Muscle layer of colon (tissue), 2 donors: ENCODE data around the gene MFSD8.
"Not testable (repeated sequence)": the region's sequence is repeated elsewhere in the genome, so short reads cannot be mapped to it uniquely, and the experiment has no call there.

Source experiments
- H3K27ac ChIP-seq: one replicate; pipeline ENCODE4 v1.7.0; 2013; ENCODE audit warnings: low read depth, mild to moderate bottlenecking, low read length, moderate library complexity
- H3K27me3 ChIP-seq, 2 donors: one replicate each; pipeline ENCODE4 v1.7.0; 2013; ENCODE audit warnings: low read length in 2 of 2, mild to moderate bottlenecking in 2 of 2; ENCODE audit not compliant: insufficient read depth in 2 of 2, control insufficient read depth in 1 of 2
- H3K36me3 ChIP-seq: one replicate; pipeline ENCODE4 v1.7.0; 2013; ENCODE audit warnings: mild to moderate bottlenecking, low read length; ENCODE audit not compliant: insufficient read depth
- H3K4me1 ChIP-seq: one replicate; pipeline ENCODE4 v1.7.0; 2013; ENCODE audit warnings: mild to moderate bottlenecking, low read length; ENCODE audit not compliant: insufficient read depth
- H3K4me3 ChIP-seq, 2 donors: one replicate each; pipeline ENCODE4 v1.7.0; 2013; ENCODE audit warnings: low read length in 2 of 2, low read depth in 1 of 2, mild to moderate bottlenecking in 1 of 2, moderate library complexity in 1 of 2
- H3K9ac ChIP-seq: one replicate; pipeline ENCODE4 v1.7.0; 2013; ENCODE audit warnings: low read length
- H3K9me3 ChIP-seq: one replicate; pipeline ENCODE4 v1.7.0; 2013; ENCODE audit warnings: mild to moderate bottlenecking, low read length
- donor health status: abdominal sarcoma.
- donor health status: Adenocarcinoma of cecum.

The MFSD8 gene

DNA sequence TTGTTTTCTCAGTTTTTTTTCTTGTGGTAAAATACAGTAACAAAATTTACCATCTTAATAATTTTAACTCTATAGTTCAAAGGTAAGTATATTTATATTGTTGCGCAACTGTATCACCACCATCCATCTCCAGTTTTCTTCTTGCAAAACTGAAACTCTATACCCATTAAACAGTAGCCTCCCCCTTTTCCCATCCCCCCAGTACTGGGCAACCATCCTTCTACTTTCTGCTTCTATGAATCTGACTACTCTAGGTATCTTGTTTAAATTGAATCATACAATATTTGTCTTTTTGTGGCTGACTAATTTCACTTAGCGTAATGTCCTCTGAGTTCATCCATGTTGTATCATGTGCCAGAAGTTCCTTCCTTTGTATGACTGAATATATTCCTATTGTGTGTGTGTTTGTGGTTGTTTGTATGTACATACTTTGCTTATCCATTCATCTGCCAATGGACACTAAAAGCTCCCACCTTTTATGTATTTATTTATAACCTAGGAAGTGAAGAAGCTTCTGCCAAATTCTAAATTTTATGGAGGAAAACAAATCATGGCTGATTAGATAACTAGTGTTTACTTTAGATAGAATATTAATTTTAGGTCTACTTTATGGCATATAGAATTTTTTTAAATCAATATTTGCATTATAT is 10.3 kb upstream of the MFSD8 start:
- no peak overlapping the region for H3K4me3 ChIP-seq
- H3K4me1 ChIP-seq = no peaks in the 10 kb centered on the region

DNA sequence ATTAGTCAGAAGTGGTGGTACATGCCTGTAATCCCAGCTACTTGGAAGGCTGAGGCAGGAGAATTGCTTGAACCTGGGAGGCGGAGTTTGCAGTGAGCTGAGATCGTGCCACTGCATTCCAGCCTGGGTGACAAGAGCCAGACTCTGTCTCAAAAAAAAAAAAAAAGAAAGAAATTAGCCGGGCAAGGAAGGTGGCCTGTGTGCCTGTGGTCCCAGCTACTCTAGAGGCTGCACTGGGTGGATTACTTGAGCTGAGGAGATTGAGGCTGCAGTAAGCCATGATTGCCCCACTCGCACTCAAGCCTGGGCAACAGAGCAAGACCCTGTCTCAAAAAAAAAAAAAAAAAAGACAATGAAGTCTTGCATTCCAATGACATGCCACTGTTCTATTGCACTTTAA is 6.0 kb upstream of the MFSD8 start:
- H3K9ac ChIP-seq, H3K36me3 ChIP-seq, H3K27me3 ChIP-seq, H3K4me3 ChIP-seq, H3K9me3 ChIP-seq, H3K27ac ChIP-seq, H3K4me1 ChIP-seq: not testable (repeated sequence)

More for the DNA sequence above, 10.3 kb upstream of the MFSD8 start:
- Histone ChIP-seq H3K9ac (no peak overlapping the region), H3K27ac (no peak overlapping the region), H3K36me3 (no peaks in the 10 kb centered on the region), H3K27me3 (no peaks in the 10 kb centered on the region), H3K9me3 (no peaks in the 10 kb centered on the region)

GRCh38 chr4:127968586-127968985 is 3.6 kb upstream of the MFSD8 start:
- Histone ChIP-seq H3K9me3 (no peaks in the 10 kb centered on the region), H3K27ac (no peak overlapping the region), H3K36me3 (no peaks in the 10 kb centered on the region), H3K9ac (no peak overlapping the region), H3K4me3 (no peak overlapping the region), H3K4me1 (peaks cover 5% of the 10 kb centered on the region), H3K27me3 (no peaks in the 10 kb centered on the region)

- Histone ChIP-seq H3K36me3 (no peaks in the 10 kb centered on the region), H3K9me3 (no peaks in the 10 kb centered on the region), H3K4me1 (peaks cover 5% of the 10 kb centered on the region), H3K4me3 (no peak overlapping the region), H3K27me3 (no peaks in the 10 kb centered on the region), H3K9ac (no peak overlapping the region), H3K27ac (no peak overlapping the region)
These were observed 2.3 kb upstream of the MFSD8 start for GRCh38 chr4:127967141-127967775.

- Histone ChIP-seq H3K27ac (peak overlapping the region; percentile 93), H3K4me1 (peaks cover 5% of the 10 kb centered on the region), H3K9me3 (no peaks in the 10 kb centered on the region), H3K4me3 (peak overlapping the region; percentile 95 to 98), H3K9ac (peak overlapping the region; percentile 39), H3K36me3 (no peaks in the 10 kb centered on the region), H3K27me3 (no peaks in the 10 kb centered on the region)
These were observed 816 bp upstream of the MFSD8 start for GRCh38 chr4:127965803-127966175.

- peak overlapping the region; percentile 95 to 98 for H3K4me3 ChIP-seq
- peak overlapping the region; percentile 93 for H3K27ac ChIP-seq
- not testable (repeated sequence) for H3K36me3 ChIP-seq, H3K9me3 ChIP-seq, H3K27me3 ChIP-seq, H3K4me1 ChIP-seq
- H3K9ac ChIP-seq = peak overlapping the region; percentile 39
These were observed 429 bp downstream of the MFSD8 start for GRCh38 chr4:127964426-127965061.

DNA sequence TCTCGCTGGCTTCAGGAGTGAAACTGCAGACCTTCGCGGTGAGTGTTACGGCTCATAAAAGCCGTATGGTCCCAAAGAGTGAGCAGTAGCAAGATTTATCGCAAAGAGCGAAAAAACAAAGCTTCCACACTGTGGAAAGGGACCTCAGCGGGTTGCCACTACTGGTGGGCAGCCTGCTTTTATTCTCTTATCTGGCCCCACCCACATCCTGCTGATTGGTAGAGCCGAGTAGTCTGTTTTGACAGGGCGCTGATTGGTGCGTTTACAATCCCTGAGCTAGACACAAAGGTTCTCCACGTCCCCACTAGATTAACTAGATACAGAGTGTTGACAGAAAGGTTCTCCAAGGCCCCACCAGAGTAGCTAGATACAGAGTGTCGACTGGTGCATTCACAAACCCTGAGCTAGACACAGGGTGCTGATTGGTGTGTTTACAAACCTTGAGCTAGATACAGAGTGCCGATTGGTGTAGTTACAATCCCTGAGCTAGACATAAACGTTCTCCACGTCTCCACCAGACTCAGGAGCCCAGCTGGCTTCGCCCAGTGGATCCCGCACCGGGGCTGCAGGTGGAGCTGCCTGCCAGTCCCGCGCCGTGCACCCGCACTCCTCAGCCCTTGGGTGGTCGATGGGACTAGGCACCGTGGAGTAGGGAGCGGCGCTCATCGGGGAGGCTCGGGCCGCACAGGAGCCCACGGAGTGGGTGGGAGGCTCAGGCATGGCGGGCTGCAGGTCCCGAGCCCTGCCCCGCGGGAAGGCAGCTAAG is 1.2 kb downstream of the MFSD8 start:
- H3K9ac ChIP-seq, H3K27me3 ChIP-seq, H3K9me3 ChIP-seq, H3K27ac ChIP-seq, H3K36me3 ChIP-seq, H3K4me3 ChIP-seq, H3K4me1 ChIP-seq: not testable (repeated sequence)

GRCh38 chr4:127959794-127960193 is 5.2 kb downstream of the MFSD8 start:
- Histone ChIP-seq H3K27me3 (no peaks in the 10 kb centered on the region), H3K36me3 (no peaks in the 10 kb centered on the region), H3K27ac (no peak overlapping the region), H3K4me3 (no peak overlapping the region), H3K4me1 (no peaks in the 10 kb centered on the region), H3K9ac (no peak overlapping the region), H3K9me3 (no peaks in the 10 kb centered on the region)

- H3K4me3 ChIP-seq = no peak overlapping the region
- no peaks in the 10 kb centered on the region for H3K27me3 ChIP-seq
- H3K9me3 ChIP-seq = no peaks in the 10 kb centered on the region
- no peaks in the 10 kb centered on the region for H3K36me3 ChIP-seq
- no peak overlapping the region for H3K27ac ChIP-seq
- H3K4me1 ChIP-seq = no peaks in the 10 kb centered on the region
- H3K9ac ChIP-seq = no peak overlapping the region
These were observed 7.9 kb downstream of the MFSD8 start for GRCh38 chr4:127957105-127957504.

GRCh38 chr4:127936974-127937373 is 28.0 kb downstream of the MFSD8 start:
- Histone ChIP-seq H3K4me1 (no peaks in the 10 kb centered on the region), H3K36me3 (peaks cover 8% of the 10 kb centered on the region), H3K9me3 (no peaks in the 10 kb centered on the region), H3K27me3 (no peaks in the 10 kb centered on the region), H3K4me3 (no peak overlapping the region), H3K27ac (no peak overlapping the region), H3K9ac (no peak overlapping the region)

DNA sequence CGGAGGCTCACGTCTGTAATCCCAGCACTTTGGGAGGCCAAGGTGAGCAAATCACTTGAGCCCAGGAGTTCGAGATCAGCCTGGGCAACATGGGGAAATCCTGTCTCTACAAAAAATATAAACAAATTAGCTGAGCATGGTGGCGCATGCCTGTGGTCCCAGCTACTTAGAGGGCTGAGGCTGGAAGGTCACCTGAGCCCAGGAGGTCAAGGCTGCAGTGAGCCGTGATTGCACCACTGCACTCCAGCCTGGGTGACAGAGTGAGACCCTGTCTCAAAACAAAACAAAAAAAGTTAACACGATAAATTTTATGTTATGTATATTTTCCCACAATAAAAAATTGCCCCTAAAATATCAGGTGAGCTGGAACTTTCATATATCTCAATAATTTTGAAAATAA is 33.1 kb downstream of the MFSD8 start:
- H3K4me3 ChIP-seq, H3K27ac ChIP-seq, H3K9me3 ChIP-seq, H3K36me3 ChIP-seq, H3K4me1 ChIP-seq, H3K27me3 ChIP-seq, H3K9ac ChIP-seq: not testable (repeated sequence)
